ENCODE results near the gene KLHDC7A.

GRCh38 chr1:18529714-18530113 lies 49.0 kb downstream of the KLHDC7A start:
- TF ChIP-seq ELF4 (IDR thresholded peaks at IDR 0.05) = no peak
- TF ChIP-seq FOXM1 (IDR thresholded peaks at IDR 0.05; ENCODE audit: borderline replicate concordance) = no peak
- TF ChIP-seq BHLHE40 (IDR thresholded peaks at IDR 0.05; ENCODE audit: borderline replicate concordance) = no peak
- TF ChIP-seq PKNOX1 (IDR thresholded peaks at IDR 0.05) = no peak
- TF ChIP-seq TARDBP (IDR thresholded peaks at IDR 0.05) = no peak
- no peak for TF ChIP-seq HDGF (IDR thresholded peaks at IDR 0.05; ENCODE audit: borderline replicate concordance)
- no peak for TF ChIP-seq SUZ12 (IDR thresholded peaks at IDR 0.05)
- TF ChIP-seq FOXA1 (IDR thresholded peaks at IDR 0.05) = no peak
- TF ChIP-seq SP1 (IDR thresholded peaks at IDR 0.05) = no peak
- no peak for TF ChIP-seq FOXK2 (IDR thresholded peaks at IDR 0.05)
- TF ChIP-seq NFRKB (IDR thresholded peaks at IDR 0.05) = no peak
